Urinary bladder (tissue), 4 donors: ENCODE data around the gene MYL11. TPM values are rescaled to one million over a fixed set of nuclear protein-coding genes. Genes with fewer than 3 reads are reported as not detected.
A peak's percentile ranks its signal among the peaks of the same experiment; 100 is the strongest.

Experiments
- DNase-seq: peaks from one replicate; pipeline ENCODE4 v3.0.0-alpha.2; 2015; ENCODE audit errors: extremely low spot score
- H3K27ac ChIP-seq: one replicate; pipeline ENCODE4 v1.5.1; 2013; ENCODE audit warnings: low read depth, mild to moderate bottlenecking, moderate library complexity
- H3K36me3 ChIP-seq: one replicate; pipeline ENCODE4 v1.6.1; 2013; ENCODE audit warnings: mild to moderate bottlenecking, moderate library complexity; ENCODE audit not compliant: insufficient read depth
- H3K4me1 ChIP-seq: one replicate; pipeline ENCODE4 v1.6.1; 2013; ENCODE audit warnings: mild to moderate bottlenecking, moderate library complexity; ENCODE audit not compliant: insufficient read depth
- H3K4me3 ChIP-seq: one replicate; pipeline ENCODE4 v1.5.1; 2013; ENCODE audit warnings: low read depth, low read length
- WGBS: extraction: QIAGEN DNeasy Blood & Tissue Kit; methylation state at CpG from one replicate; pipeline ENCODE4 v1.1.7; 2013; 5-methylcytosine and 5-hydroxymethylcytosine counted together
- polyA plus RNA-seq: library from polyadenylated mRNA; stranded (reverse); fragments of 200-250 nt; gene quantifications from one replicate; pipeline ENCODE4 v1.2.3, GENCODE V29; 2013
- total RNA-seq: library from RNA; depleted of rRNA; stranded (reverse); fragments of >200 nt; gene quantifications from one replicate; pipeline ENCODE4 v1.2.3, GENCODE V29; 2014
- donor health status: healthy with polysubstance abuse.
- donor health status: healthy.

The MYL11 gene
- total and polyA plus RNA-seq, 2 donors, result 1.4 to 165 TPM

- 83% methylated on average over 3 of the region's 3 CpGs for WGBS
- DNase-seq, result no peak
- no peak overlapping the region for H3K27ac ChIP-seq
- no peak overlapping the region for H3K4me3 ChIP-seq
- no peaks in the 10 kb centered on the region for H3K4me1 ChIP-seq
- H3K36me3 ChIP-seq, result peaks cover 2% of the 10 kb centered on the region
These were observed 24.9 kb upstream of the MYL11 start for GRCh38 chr16:30349675-30350074.

- DNase-seq, result no peak
- Histone ChIP-seq H3K4me3 (no peak overlapping the region), H3K27ac (no peak overlapping the region), H3K4me1 (no peaks in the 10 kb centered on the region), H3K36me3 (peaks cover 2% of the 10 kb centered on the region)
- WGBS, result 82% methylated on average over 3 of the region's 3 CpGs
These were observed 24.3 kb upstream of the MYL11 start for GRCh38 chr16:30350134-30350871.

- 88% methylated on average over 15 of the region's 15 CpGs for WGBS
- no peak for DNase-seq
- no peak overlapping the region for H3K27ac ChIP-seq
These were observed 23.6 kb upstream of the MYL11 start for GRCh38 chr16:30351001-30351441.

GRCh38 chr16:30351586-30352419 lies 22.8 kb upstream of the MYL11 start:
- H3K27ac ChIP-seq, result no peak overlapping the region
- H3K36me3 ChIP-seq, result peaks cover 2% of the 10 kb centered on the region
- no peak overlapping the region for H3K4me3 ChIP-seq
- no peaks in the 10 kb centered on the region for H3K4me1 ChIP-seq
- no peak for DNase-seq
- WGBS, result 64% methylated on average over 11 of the region's 11 CpGs

More at GRCh38 chr16:30351001-30351441, 23.6 kb upstream of the MYL11 start:
- Histone ChIP-seq H3K4me1 (no peaks in the 10 kb centered on the region), H3K4me3 (no peak overlapping the region), H3K36me3 (peaks cover 2% of the 10 kb centered on the region)

- Histone ChIP-seq H3K27ac (peak overlapping the region; percentile 24), H3K4me3 (no peak overlapping the region), H3K36me3 (peaks cover 2% of the 10 kb centered on the region), H3K4me1 (no peaks in the 10 kb centered on the region)
- 79% methylated on average over 14 of the region's 14 CpGs for WGBS
- no peak for DNase-seq
These were observed 21.9 kb upstream of the MYL11 start for GRCh38 chr16:30352488-30353401.

GRCh38 chr16:30353438-30354129 lies 21.0 kb upstream of the MYL11 start:
- WGBS, result 90% methylated on average over 23 of the region's 23 CpGs
- peaks cover 2% of the 10 kb centered on the region for H3K36me3 ChIP-seq
- DNase-seq, result no peak
- no peaks in the 10 kb centered on the region for H3K4me1 ChIP-seq
- no peak overlapping the region for H3K27ac ChIP-seq
- no peak overlapping the region for H3K4me3 ChIP-seq

GRCh38 chr16:30354423-30355143 lies 20.0 kb upstream of the MYL11 start:
- WGBS, result 3% methylated on average over 36 of the region's 36 CpGs
- peak overlapping the region; percentile 75 for H3K4me3 ChIP-seq
- peak overlapping the region; percentile 87 for H3K27ac ChIP-seq
- no peaks in the 10 kb centered on the region for H3K4me1 ChIP-seq
- no peak for DNase-seq
- H3K36me3 ChIP-seq, result peaks cover 2% of the 10 kb centered on the region

GRCh38 chr16:30355144-30355953 lies 19.3 kb upstream of the MYL11 start, which contains the start of gene CD2BP2:
Gene CD2BP2 (minus strand): TSS chr16:30355308. CDS start chr16:30354681, 627 bp downstream.
- WGBS, result under 1% methylated on average over 45 of the region's 45 CpGs
- no peaks in the 10 kb centered on the region for H3K4me1 ChIP-seq
- H3K36me3 ChIP-seq, result peaks cover 2% of the 10 kb centered on the region
- DNase-seq, result peak; percentile 97
- peak within 1 kb of the TSS; percentile 97 for H3K27ac ChIP-seq
- H3K4me3 ChIP-seq, result peak within 1 kb of the TSS; percentile 75

GRCh38 chr16:30355954-30356308 lies 18.7 kb upstream of the MYL11 start:
- Histone ChIP-seq H3K27ac (peak overlapping the region; percentile 97), H3K4me1 (no peaks in the 10 kb centered on the region), H3K4me3 (peak overlapping the region; percentile 44), H3K36me3 (no peaks in the 10 kb centered on the region)
- 50% methylated on average over 7 of the region's 7 CpGs for WGBS
- DNase-seq, result no peak

GRCh38 chr16:30356401-30357084 lies 18.1 kb upstream of the MYL11 start:
- Histone ChIP-seq H3K4me1 (no peaks in the 10 kb centered on the region), H3K4me3 (peak overlapping the region; percentile 44), H3K36me3 (no peaks in the 10 kb centered on the region), H3K27ac (no peak overlapping the region)
- 71% methylated on average over 12 of the region's 12 CpGs for WGBS
- no peak for DNase-seq

- WGBS, result 70% methylated on average over 5 of the region's 5 CpGs
- Histone ChIP-seq H3K36me3 (no peaks in the 10 kb centered on the region), H3K4me3 (no peak overlapping the region), H3K4me1 (no peaks in the 10 kb centered on the region), H3K27ac (no peak overlapping the region)
- no peak for DNase-seq
These were observed 17.4 kb upstream of the MYL11 start for GRCh38 chr16:30357085-30357714.
